ENCODE data around the gene GRM3.

GRCh38 chr7:86786376-86786775, 142.7 kb downstream of the GRM3 start:
- TF ChIP-seq CTCF (conservative IDR thresholded peaks at IDR 0.05; ENCODE audit: low read depth, low read length), result no peak
- TF ChIP-seq POLR2A (IDR thresholded peaks at IDR 0.05; ENCODE audit: low read depth, low read length), result no peak
- no peak for TF ChIP-seq USF2 (IDR thresholded peaks at IDR 0.05; ENCODE audit: low read depth, low read length)
- TF ChIP-seq RAD21 (IDR thresholded peaks at IDR 0.05; ENCODE audit: low read length), result no peak
- TF ChIP-seq SMC3 (IDR thresholded peaks at IDR 0.05; ENCODE audit: low read depth, low read length), result no peak
- no peak for TF ChIP-seq MAZ (IDR thresholded peaks at IDR 0.05; ENCODE audit: borderline replicate concordance, low read depth, low read length)
- no peak for TF ChIP-seq FOS (IDR thresholded peaks at IDR 0.05; ENCODE audit: low read depth, low read length)
- no peak for TF ChIP-seq MXI1 (IDR thresholded peaks at IDR 0.05; ENCODE audit: borderline replicate concordance, low read depth, low read length)
